ENCODE measurements around the gene TMEM120B.

DNA sequence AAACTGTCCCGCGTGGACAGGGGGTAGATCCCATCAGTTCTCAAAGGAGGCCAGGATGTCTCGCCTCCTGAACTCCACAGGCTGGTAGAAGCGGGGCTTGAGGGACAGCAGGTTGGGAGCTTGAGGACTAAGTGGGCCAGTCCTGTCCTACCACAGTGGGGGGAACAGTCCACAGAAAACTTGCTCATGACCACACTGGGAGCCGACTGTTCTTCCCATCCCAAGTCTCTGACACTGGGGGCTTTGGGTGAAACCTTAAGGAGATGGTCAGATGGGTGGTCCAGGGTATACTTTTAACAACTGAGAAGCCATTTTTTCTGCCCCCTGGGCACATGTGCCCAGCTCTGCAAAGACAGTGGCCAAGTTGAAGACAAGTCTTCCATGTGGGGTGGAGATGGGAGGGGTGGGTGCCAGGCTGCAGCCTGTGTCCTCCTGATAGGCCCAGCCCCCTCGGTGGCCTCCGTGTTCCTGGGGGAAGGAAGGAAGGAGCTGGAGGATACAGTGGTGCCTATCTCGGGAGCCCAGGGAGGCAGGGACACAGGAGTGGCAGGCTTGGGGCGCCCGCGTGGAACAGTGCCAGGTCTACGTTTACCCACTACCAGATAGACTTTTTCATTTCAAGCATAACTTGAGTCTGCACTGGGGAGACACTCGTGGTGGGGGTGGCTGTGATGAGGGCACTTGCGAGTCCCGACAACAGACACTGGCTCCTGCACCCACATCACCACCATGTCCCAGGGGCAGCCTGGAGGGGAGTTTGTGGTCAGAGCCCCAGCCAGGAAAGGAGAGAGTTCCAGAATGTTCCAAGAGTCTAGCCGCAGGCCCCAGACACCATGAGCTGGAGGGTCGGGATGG is 66.2 kb downstream of the TMEM120B start:
- TF ChIP-seq, protein P1, sequence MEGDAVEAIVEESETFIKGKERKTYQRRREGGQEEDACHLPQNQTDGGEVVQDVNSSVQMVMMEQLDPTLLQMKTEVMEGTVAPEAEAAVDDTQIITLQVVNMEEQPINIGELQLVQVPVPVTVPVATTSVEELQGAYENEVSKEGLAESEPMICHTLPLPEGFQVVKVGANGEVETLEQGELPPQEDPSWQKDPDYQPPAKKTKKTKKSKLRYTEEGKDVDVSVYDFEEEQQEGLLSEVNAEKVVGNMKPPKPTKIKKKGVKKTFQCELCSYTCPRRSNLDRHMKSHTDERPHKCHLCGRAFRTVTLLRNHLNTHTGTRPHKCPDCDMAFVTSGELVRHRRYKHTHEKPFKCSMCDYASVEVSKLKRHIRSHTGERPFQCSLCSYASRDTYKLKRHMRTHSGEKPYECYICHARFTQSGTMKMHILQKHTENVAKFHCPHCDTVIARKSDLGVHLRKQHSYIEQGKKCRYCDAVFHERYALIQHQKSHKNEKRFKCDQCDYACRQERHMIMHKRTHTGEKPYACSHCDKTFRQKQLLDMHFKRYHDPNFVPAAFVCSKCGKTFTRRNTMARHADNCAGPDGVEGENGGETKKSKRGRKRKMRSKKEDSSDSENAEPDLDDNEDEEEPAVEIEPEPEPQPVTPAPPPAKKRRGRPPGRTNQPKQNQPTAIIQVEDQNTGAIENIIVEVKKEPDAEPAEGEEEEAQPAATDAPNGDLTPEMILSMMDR (IDR thresholded peaks at IDR 0.05) = no peak
- TF ChIP-seq EP300 (IDR thresholded peaks at IDR 0.05; ENCODE audit: low read depth) = no peak
- no peak for TF ChIP-seq POLR2A (IDR thresholded peaks at IDR 0.05)

Measured in transverse colon (tissue), 3 donors.